ENCODE measurements around the gene HTR6.

- TF ChIP-seq, protein P1, sequence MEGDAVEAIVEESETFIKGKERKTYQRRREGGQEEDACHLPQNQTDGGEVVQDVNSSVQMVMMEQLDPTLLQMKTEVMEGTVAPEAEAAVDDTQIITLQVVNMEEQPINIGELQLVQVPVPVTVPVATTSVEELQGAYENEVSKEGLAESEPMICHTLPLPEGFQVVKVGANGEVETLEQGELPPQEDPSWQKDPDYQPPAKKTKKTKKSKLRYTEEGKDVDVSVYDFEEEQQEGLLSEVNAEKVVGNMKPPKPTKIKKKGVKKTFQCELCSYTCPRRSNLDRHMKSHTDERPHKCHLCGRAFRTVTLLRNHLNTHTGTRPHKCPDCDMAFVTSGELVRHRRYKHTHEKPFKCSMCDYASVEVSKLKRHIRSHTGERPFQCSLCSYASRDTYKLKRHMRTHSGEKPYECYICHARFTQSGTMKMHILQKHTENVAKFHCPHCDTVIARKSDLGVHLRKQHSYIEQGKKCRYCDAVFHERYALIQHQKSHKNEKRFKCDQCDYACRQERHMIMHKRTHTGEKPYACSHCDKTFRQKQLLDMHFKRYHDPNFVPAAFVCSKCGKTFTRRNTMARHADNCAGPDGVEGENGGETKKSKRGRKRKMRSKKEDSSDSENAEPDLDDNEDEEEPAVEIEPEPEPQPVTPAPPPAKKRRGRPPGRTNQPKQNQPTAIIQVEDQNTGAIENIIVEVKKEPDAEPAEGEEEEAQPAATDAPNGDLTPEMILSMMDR (IDR thresholded peaks at IDR 0.05; ENCODE audit: insufficient read depth, low read depth, low read length) = no peak
- no peak for TF ChIP-seq EZH2 (IDR thresholded peaks at IDR 0.05; ENCODE audit: insufficient read depth, low read length)
Measured at GRCh38 chr1:19657511-19657910, 7.2 kb upstream of the HTR6 start.

Measured in astrocyte (in vitro differentiated cells and primary cell).